Breast epithelium (tissue), 3 donors: ENCODE measurements around the gene GORASP1.

Source experiments
- POLR2A ChIP-seq: fragments of 450-650 bp; IDR thresholded peaks from one replicate; pipeline ENCODE4 v1.6.1; 2016; ENCODE audit warnings: antibody characterized with exemption, mild to moderate bottlenecking, moderate library complexity
- POLR2AphosphoS5 ChIP-seq, 3 donors: sonication (generic); formaldehyde crosslinking; IDR thresholded peaks; one replicate each; pipeline ENCODE4 v1.6.1; 2017; ENCODE audit warnings: antibody characterized with exemption in 3 of 3
- TF ChIP-seq, protein P1 (sequence below), 3 donors: fragments of 450-650 bp; IDR thresholded peaks; one replicate each; pipeline ENCODE4 v1.5.1; 2016 to 2017; ENCODE audit warnings: antibody characterized with exemption in 3 of 3, mild to moderate bottlenecking in 3 of 3, moderate library complexity in 3 of 3

DNA sequence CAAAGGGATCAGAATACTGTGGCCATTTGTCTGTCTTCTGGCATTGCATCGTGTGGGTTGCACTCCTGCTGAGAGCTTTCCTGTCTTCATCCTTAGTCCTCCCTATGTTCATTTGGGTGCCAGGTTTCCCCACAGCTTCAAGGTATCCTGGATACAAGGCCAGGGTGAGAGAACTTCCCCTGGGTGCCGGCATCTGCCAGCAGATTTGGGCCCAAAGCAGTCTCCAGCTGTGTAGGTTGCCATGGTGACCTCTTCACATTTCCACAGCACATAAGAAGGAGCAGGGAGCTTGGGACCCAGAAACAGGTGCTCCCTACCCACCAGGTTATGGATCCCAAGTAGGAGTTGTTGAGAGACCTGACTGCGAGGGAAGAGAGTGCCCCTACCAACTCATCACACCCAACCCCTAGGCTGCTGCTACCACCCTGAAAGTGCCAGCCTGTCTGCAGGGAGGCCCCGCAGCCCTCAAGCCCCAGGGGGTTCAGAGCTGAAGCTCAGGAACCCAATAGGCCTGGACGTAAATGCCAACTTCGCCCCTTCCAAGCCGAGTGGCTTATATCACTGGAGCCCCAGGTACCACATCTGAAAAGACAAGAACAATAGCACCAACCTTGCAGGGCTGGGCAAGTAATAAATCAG, 20.0 kb upstream of the GORASP1 start:
- TF ChIP-seq, protein P1, sequence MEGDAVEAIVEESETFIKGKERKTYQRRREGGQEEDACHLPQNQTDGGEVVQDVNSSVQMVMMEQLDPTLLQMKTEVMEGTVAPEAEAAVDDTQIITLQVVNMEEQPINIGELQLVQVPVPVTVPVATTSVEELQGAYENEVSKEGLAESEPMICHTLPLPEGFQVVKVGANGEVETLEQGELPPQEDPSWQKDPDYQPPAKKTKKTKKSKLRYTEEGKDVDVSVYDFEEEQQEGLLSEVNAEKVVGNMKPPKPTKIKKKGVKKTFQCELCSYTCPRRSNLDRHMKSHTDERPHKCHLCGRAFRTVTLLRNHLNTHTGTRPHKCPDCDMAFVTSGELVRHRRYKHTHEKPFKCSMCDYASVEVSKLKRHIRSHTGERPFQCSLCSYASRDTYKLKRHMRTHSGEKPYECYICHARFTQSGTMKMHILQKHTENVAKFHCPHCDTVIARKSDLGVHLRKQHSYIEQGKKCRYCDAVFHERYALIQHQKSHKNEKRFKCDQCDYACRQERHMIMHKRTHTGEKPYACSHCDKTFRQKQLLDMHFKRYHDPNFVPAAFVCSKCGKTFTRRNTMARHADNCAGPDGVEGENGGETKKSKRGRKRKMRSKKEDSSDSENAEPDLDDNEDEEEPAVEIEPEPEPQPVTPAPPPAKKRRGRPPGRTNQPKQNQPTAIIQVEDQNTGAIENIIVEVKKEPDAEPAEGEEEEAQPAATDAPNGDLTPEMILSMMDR (IDR thresholded peaks at IDR 0.05): no peak
- TF ChIP-seq POLR2AphosphoS5 (IDR thresholded peaks at IDR 0.05): no peak
- TF ChIP-seq POLR2A: no peak
